Stimulated activated effector memory CD8-positive, alpha-beta T cell treated with anti-CD3 and anti-CD28 coated beads, Interleukin-12 subunit alpha, Interleukin-12 subunit beta, amount 100 ng/mL, for 72 hours (primary cell): ENCODE results near the gene PHF2.

Experiments
- ATAC-seq: fragments of 150-1000 bp; cut with Tn5 transposase; 2 replicates; pipeline ENCODE4 v1.10.0; 2021
- DNase-seq, 2 donors: peaks; one replicate each; pipeline ENCODE4 v3.0.0; 2021 to 2022; ENCODE audit warnings: low spot score in 2 of 2
- H3K27ac Mint-ChIP-seq: one replicate; pipeline ENCODE4 v1.8.0; 2022; ENCODE audit warnings: mild to moderate bottlenecking, mixed read lengths
- H3K36me3 Mint-ChIP-seq: one replicate; pipeline ENCODE4 v1.8.0; 2022; ENCODE audit warnings: mild to moderate bottlenecking, mixed read lengths
- H3K4me1 Mint-ChIP-seq: one replicate; pipeline ENCODE4 v1.8.0; 2022; ENCODE audit warnings: mixed read lengths
- H3K4me3 Mint-ChIP-seq: one replicate; pipeline ENCODE4 v1.8.0; 2022; ENCODE audit warnings: mild to moderate bottlenecking, mixed read lengths
- H3K9me3 Mint-ChIP-seq: one replicate; pipeline ENCODE4 v1.8.0; 2022; ENCODE audit warnings: mixed read lengths

PHF2 gene

DNA sequence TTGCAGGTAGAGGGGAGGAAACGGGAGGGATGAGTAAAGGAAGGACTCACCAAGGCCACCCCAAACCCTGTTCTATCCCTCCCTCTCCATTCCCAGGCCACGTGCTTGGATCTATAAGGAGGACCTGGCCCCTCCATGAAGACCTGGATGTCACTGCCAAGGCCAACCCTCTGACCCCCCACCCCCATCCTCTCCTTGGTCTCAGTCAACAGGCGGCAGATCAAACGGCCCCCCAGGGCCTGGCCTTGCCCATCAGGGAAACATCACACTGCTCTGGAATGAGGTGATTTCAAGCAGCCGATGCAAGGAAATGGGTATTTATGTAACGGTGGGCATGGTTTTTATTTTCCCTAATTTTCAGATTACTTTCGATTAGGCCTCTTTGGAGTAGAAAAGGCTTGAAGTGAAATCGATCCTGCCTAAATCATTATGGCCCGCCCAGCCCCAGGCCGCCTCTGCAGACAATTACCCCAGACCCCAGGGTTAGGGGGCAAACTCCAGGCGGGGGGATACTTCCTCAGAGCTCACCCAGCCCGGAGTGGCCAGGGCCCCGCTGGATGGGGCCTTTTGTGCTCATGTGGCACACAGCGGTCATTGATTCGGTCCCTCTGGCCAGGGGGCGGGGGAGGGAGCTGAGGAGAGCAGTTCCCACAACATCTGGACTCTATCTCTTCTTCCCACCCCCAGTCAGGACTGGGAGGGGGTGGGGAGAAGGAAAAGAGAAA lies 125.3 kb downstream of the PHF2 start:
- peaks cover 3% of the 10 kb centered on the region for H3K9me3 Mint-ChIP-seq
- no peaks in the 10 kb centered on the region for H3K36me3 Mint-ChIP-seq
- ATAC-seq (no peak), DNase-seq (peak in 1 of 2 donors; percentile 28)
- H3K4me3 Mint-ChIP-seq: no peak overlapping the region
- H3K4me1 Mint-ChIP-seq: no peaks in the 10 kb centered on the region
- no peak overlapping the region for H3K27ac Mint-ChIP-seq

DNA sequence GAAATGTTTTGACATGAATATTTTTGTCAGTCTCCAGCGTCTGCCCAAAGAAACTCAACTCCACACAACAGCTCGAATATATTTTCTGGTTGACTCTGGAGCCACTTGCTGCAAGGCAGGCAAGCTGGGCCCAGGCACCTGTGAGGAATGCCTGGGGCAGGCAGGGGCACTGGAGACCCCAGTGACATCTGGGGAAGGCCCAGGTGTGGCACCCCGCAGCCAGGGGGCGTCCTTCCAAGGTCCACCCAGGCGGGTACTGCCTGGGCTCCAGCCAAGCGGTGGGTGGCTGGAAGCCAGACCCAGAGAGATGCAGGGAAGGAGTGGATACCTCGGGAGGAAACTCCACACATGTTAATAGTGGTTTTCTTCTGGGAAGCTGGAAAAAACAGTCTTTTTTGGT lies 125.9 kb downstream of the PHF2 start:
- ATAC-seq (no peak), DNase-seq (peak in 1 of 2 donors; percentile 10)
- Mint-ChIP-seq H3K27ac (no peak overlapping the region), H3K36me3 (no peaks in the 10 kb centered on the region), H3K4me1 (no peaks in the 10 kb centered on the region), H3K9me3 (peaks cover 3% of the 10 kb centered on the region), H3K4me3 (no peak overlapping the region)

- no peaks in the 10 kb centered on the region for H3K9me3 Mint-ChIP-seq
- H3K4me1 Mint-ChIP-seq: no peaks in the 10 kb centered on the region
- H3K36me3 Mint-ChIP-seq: no peaks in the 10 kb centered on the region
- H3K27ac Mint-ChIP-seq: no peak overlapping the region
- no peak overlapping the region for H3K4me3 Mint-ChIP-seq
- no peak for ATAC-seq
- no peak for DNase-seq
These were observed 132.1 kb downstream of the PHF2 start for GRCh38 chr9:93708289-93708986.

DNA sequence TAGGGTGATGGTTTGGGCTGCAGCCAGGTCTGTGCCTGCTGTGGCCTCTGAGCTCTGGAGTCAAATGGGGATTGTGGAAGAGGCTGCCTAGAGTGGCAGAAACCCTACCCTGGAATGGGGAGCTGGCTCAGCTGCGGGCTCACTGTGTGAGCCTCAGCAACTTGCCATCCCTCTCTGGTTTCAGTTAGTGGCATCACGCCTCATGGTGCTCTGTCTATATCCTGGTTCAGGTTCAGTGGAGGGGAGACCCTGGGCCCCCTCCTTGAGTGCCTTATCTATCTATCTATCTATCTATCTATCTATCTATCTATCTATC lies 132.6 kb downstream of the PHF2 start:
- H3K4me1 Mint-ChIP-seq: no peaks in the 10 kb centered on the region
- DNase-seq (no peak), ATAC-seq (no peak)
- H3K27ac Mint-ChIP-seq: no peak overlapping the region
- no peak overlapping the region for H3K4me3 Mint-ChIP-seq
- H3K36me3 Mint-ChIP-seq: no peaks in the 10 kb centered on the region
- H3K9me3 Mint-ChIP-seq: no peaks in the 10 kb centered on the region

- Mint-ChIP-seq H3K27ac (no peak overlapping the region), H3K9me3 (no peaks in the 10 kb centered on the region), H3K36me3 (no peaks in the 10 kb centered on the region), H3K4me3 (no peak overlapping the region), H3K4me1 (no peaks in the 10 kb centered on the region)
- ATAC-seq: no peak
- no peak for DNase-seq
These were observed 133.4 kb downstream of the PHF2 start for GRCh38 chr9:93709600-93710369.

DNA sequence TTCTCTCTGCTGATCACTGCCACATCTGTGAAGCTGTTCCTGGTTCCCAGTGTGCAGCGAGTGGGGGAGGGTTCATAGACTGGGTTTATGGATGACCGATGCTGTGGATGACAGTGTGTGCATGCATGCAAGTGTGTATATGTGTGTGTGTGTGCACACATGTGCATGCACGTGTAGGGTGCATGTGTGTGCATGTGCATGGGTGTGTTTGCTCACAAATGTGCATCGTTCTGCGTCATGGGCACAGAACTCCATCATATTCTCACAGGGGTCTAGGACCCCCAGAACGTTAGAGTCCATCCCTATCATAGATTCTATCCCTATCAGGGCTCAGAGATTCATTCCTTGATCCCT lies 134.0 kb downstream of the PHF2 start:
- DNase-seq (no peak), ATAC-seq (no peak)
- Mint-ChIP-seq H3K9me3 (no peaks in the 10 kb centered on the region), H3K4me1 (no peaks in the 10 kb centered on the region), H3K27ac (no peak overlapping the region), H3K36me3 (no peaks in the 10 kb centered on the region), H3K4me3 (no peak overlapping the region)

- no peaks in the 10 kb centered on the region for H3K36me3 Mint-ChIP-seq
- no peaks in the 10 kb centered on the region for H3K9me3 Mint-ChIP-seq
- DNase-seq: peak in 1 of 2 donors; percentile 18
- no peak for ATAC-seq
- H3K27ac Mint-ChIP-seq: no peak overlapping the region
- H3K4me3 Mint-ChIP-seq: no peak overlapping the region
- no peaks in the 10 kb centered on the region for H3K4me1 Mint-ChIP-seq
These were observed 134.6 kb downstream of the PHF2 start for GRCh38 chr9:93711002-93711401.

DNA sequence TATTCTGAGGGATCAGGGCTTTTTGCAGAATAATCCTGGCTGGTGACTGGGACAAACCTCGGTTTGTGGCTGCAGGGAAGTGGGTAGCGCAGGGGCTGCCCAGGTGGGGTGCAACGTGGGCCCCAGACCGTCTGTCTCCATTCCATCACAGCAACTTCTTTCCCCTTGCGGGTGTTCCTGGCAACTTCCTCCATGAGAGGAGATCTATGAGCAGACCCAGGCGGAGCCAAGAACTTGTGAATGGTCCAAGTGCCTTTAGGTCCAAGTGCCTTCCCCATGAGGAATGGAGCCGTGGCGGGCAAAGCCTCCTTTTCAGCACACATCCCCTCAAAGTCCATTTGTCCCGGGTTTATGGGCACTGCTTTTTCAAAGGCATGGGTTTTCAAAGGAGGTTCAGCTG lies 136.5 kb downstream of the PHF2 start:
- ATAC-seq (no peak), DNase-seq (no peak)
- Mint-ChIP-seq H3K4me1 (no peaks in the 10 kb centered on the region), H3K4me3 (no peak overlapping the region), H3K9me3 (peaks cover 4% of the 10 kb centered on the region), H3K27ac (no peak overlapping the region), H3K36me3 (no peaks in the 10 kb centered on the region)

GRCh38 chr9:93713716-93714115 lies 137.3 kb downstream of the PHF2 start:
- Mint-ChIP-seq H3K36me3 (no peaks in the 10 kb centered on the region), H3K9me3 (peaks cover 4% of the 10 kb centered on the region), H3K4me1 (no peaks in the 10 kb centered on the region), H3K4me3 (no peak overlapping the region), H3K27ac (no peak overlapping the region)
- DNase-seq: peak in 1 of 2 donors; percentile 17
- peak; percentile 51 for ATAC-seq

GRCh38 chr9:93721417-93721965 lies 145.1 kb downstream of the PHF2 start:
- Mint-ChIP-seq H3K27ac (no peak overlapping the region), H3K36me3 (no peaks in the 10 kb centered on the region), H3K4me1 (no peaks in the 10 kb centered on the region), H3K4me3 (no peak overlapping the region), H3K9me3 (peaks cover 5% of the 10 kb centered on the region)
- ATAC-seq (no peak), DNase-seq (no peak)

- H3K27ac Mint-ChIP-seq: no peak overlapping the region
- H3K4me3 Mint-ChIP-seq: no peak overlapping the region
- no peaks in the 10 kb centered on the region for H3K4me1 Mint-ChIP-seq
- peaks cover 5% of the 10 kb centered on the region for H3K9me3 Mint-ChIP-seq
- ATAC-seq (no peak), DNase-seq (no peak)
- no peaks in the 10 kb centered on the region for H3K36me3 Mint-ChIP-seq
These were observed 148.5 kb downstream of the PHF2 start for GRCh38 chr9:93724852-93725251.

DNA sequence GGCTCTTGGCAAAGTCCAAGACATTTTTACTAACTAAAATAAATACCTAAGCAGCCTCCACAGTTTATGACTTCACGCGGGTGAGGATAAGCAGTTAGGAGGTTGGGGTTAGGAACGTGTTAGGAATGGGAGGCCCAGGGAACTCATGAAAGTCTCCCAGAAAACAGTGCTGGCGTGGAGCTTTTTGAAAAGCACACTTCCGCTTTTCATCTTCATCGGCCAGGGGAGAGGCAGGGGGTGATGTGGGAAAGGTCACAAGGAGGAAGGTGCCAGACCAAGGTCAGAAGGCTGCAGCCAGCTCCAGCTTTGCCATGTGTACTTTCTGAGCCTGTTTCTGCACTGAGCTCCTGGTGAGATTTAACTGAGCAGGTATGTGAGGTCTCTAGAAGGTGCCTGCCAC lies 149.0 kb downstream of the PHF2 start:
- DNase-seq (no peak), ATAC-seq (no peak)
- H3K4me1 Mint-ChIP-seq: no peaks in the 10 kb centered on the region
- H3K27ac Mint-ChIP-seq: no peak overlapping the region
- H3K4me3 Mint-ChIP-seq: no peak overlapping the region
- peaks cover 5% of the 10 kb centered on the region for H3K9me3 Mint-ChIP-seq
- H3K36me3 Mint-ChIP-seq: no peaks in the 10 kb centered on the region

- no peak overlapping the region for H3K27ac Mint-ChIP-seq
- ATAC-seq (no peak), DNase-seq (no peak)
- H3K9me3 Mint-ChIP-seq: peaks cover 5% of the 10 kb centered on the region
- H3K4me3 Mint-ChIP-seq: no peak overlapping the region
- H3K4me1 Mint-ChIP-seq: no peaks in the 10 kb centered on the region
- no peaks in the 10 kb centered on the region for H3K36me3 Mint-ChIP-seq
These were observed 149.8 kb downstream of the PHF2 start for GRCh38 chr9:93726147-93726546.
